ENCODE data around the gene EXOC7. TPM values are rescaled to one million over a fixed set of nuclear protein-coding genes. Genes with fewer than 3 reads are reported as not detected.
A peak's percentile ranks its signal among the peaks of the same experiment; 100 is the strongest.

Gene EXOC7
- total RNA-seq, 2 donors from 2014 or later: 136 to 159 TPM

- Histone ChIP-seq H3K27ac (no peak overlapping the region), H3K9me3 (no peaks in the 10 kb centered on the region), H3K4me3 (no peak overlapping the region), H3K27me3 (replicated peaks; ENCODE audit: insufficient read depth) (no peaks in the 10 kb centered on the region), H3K36me3 (peaks cover 16 to 21% of the 10 kb centered on the region in 2 donors), H3K4me1 (replicated peaks) (no peaks in the 10 kb centered on the region)
- intact Hi-C loops (cut with DNase I): no loop called here
- TF ChIP-seq POLR2A (IDR thresholded peaks at IDR 0.05) (no peak), CTCF (IDR thresholded peaks at IDR 0.05) (no peak), POLR2AphosphoS5 (IDR thresholded peaks at IDR 0.05) (no peak)
- WGBS: 63% methylated on average over 3 of the region's 3 CpGs
- DNase-seq (ENCODE audit: low spot score): no peak
Observed at GRCh38 chr17:76038050-76038449, 65.5 kb downstream of the EXOC7 start.

GRCh38 chr17:76036497-76037261 lies 66.9 kb downstream of the EXOC7 start:
- Histone ChIP-seq H3K27ac (no peak overlapping the region), H3K36me3 (peaks cover 12 to 21% of the 10 kb centered on the region in 2 donors), H3K9me3 (no peaks in the 10 kb centered on the region), H3K4me1 (replicated peaks) (no peaks in the 10 kb centered on the region), H3K27me3 (replicated peaks; ENCODE audit: insufficient read depth) (no peaks in the 10 kb centered on the region), H3K4me3 (no peak overlapping the region)
- intact Hi-C loops (cut with DNase I): no loop called here
- WGBS: 22% methylated on average over 22 of the region's 22 CpGs
- no peak for TF ChIP-seq POLR2A (IDR thresholded peaks at IDR 0.05)
- TF ChIP-seq POLR2AphosphoS5 (IDR thresholded peaks at IDR 0.05): peak; percentile 6
- DNase-seq (ENCODE audit: low spot score): no peak

GRCh38 chr17:76034428-76035350 lies 68.9 kb downstream of the EXOC7 start:
- Histone ChIP-seq H3K9me3 (no peaks in the 10 kb centered on the region), H3K4me3 (no peak overlapping the region), H3K36me3 (peaks cover 2 to 10% of the 10 kb centered on the region in 2 donors), H3K27ac (no peak overlapping the region), H3K4me1 (replicated peaks) (no peaks in the 10 kb centered on the region), H3K27me3 (replicated peaks; ENCODE audit: insufficient read depth) (no peaks in the 10 kb centered on the region)
- TF ChIP-seq CTCF (IDR thresholded peaks at IDR 0.05): no peak
- no peak for TF ChIP-seq POLR2AphosphoS5 (IDR thresholded peaks at IDR 0.05)
- no peak for TF ChIP-seq POLR2A (IDR thresholded peaks at IDR 0.05)
- 73% methylated on average over 13 of the region's 13 CpGs for WGBS
- no peak for DNase-seq (ENCODE audit: low spot score)
- intact Hi-C loops (cut with DNase I): no loop called here

- H3K9me3 ChIP-seq: no peaks in the 10 kb centered on the region
- no peaks in the 10 kb centered on the region for H3K4me1 ChIP-seq (replicated peaks)
- TF ChIP-seq POLR2A (IDR thresholded peaks at IDR 0.05) (no peak), CTCF (IDR thresholded peaks at IDR 0.05) (no peak), POLR2AphosphoS5 (IDR thresholded peaks at IDR 0.05) (no peak)
- H3K27me3 ChIP-seq (replicated peaks; ENCODE audit: insufficient read depth): no peaks in the 10 kb centered on the region
- no peak overlapping the region for H3K27ac ChIP-seq
- no peaks in the 10 kb centered on the region for H3K36me3 ChIP-seq
- no peak overlapping the region for H3K4me3 ChIP-seq
- intact Hi-C loops (cut with DNase I): no loop called here
- WGBS: 96% methylated on average over 6 of the region's 6 CpGs
- DNase-seq (ENCODE audit: low spot score): no peak
Observed at GRCh38 chr17:76033139-76033538, 70.4 kb downstream of the EXOC7 start.

GRCh38 chr17:76032780-76033108 lies 70.8 kb downstream of the EXOC7 start:
- Histone ChIP-seq H3K4me3 (no peak overlapping the region), H3K27me3 (replicated peaks; ENCODE audit: insufficient read depth) (no peaks in the 10 kb centered on the region), H3K9me3 (no peaks in the 10 kb centered on the region), H3K27ac (no peak overlapping the region), H3K36me3 (no peaks in the 10 kb centered on the region), H3K4me1 (replicated peaks) (no peaks in the 10 kb centered on the region)
- no peak for TF ChIP-seq POLR2AphosphoS5 (IDR thresholded peaks at IDR 0.05)
- DNase-seq (ENCODE audit: low spot score): no peak
- WGBS: 95% methylated on average over 5 of the region's 5 CpGs
- intact Hi-C loops (cut with DNase I): no loop called here

Measured in prostate gland (tissue), 2 donors.